H7 (cell line): Measurements from ENCODE around the gene ZDHHC1. TPM values are rescaled to one million over a fixed set of nuclear protein-coding genes. Genes with fewer than 3 reads are reported as not detected.
A peak's percentile ranks its signal among the peaks of the same experiment; 100 is the strongest.
"Not testable (repeated sequence)": the region's sequence is repeated elsewhere in the genome, so short reads cannot be mapped to it uniquely, and the experiment has no call there.

Experiments used
- DNase-seq: peaks from one replicate; pipeline ENCODE4 v3.0.0; 2012
- H3K27me3 ChIP-seq: 2 replicates; pipeline ENCODE4 v1.6.0; 2011; ENCODE audit warnings: mild to moderate bottlenecking, low read length; ENCODE audit not compliant: control insufficient read depth, insufficient read depth
- H3K36me3 ChIP-seq: replicated peaks from 2 replicates; pipeline ENCODE4 v1.5.1; 2011; ENCODE audit warnings: low read length; ENCODE audit not compliant: control insufficient read depth, insufficient read depth
- H3K4me3 ChIP-seq: 2 replicates; pipeline ENCODE4 v1.5.1; 2011; ENCODE audit warnings: low read depth, mild to moderate bottlenecking, control low read depth, low read length, moderate library complexity; ENCODE audit not compliant: insufficient read depth
- total RNA-seq: library from RNA; depleted of rRNA; stranded (reverse); fragments of >200 nt; shearing (Covaris generic); gene quantifications from 2 replicates; pipeline ENCODE4 v1.2.3, GENCODE V29; 2014

The ZDHHC1 gene
- total RNA-seq, 1 experiment from 2014 or later, result 8.0 TPM

DNA sequence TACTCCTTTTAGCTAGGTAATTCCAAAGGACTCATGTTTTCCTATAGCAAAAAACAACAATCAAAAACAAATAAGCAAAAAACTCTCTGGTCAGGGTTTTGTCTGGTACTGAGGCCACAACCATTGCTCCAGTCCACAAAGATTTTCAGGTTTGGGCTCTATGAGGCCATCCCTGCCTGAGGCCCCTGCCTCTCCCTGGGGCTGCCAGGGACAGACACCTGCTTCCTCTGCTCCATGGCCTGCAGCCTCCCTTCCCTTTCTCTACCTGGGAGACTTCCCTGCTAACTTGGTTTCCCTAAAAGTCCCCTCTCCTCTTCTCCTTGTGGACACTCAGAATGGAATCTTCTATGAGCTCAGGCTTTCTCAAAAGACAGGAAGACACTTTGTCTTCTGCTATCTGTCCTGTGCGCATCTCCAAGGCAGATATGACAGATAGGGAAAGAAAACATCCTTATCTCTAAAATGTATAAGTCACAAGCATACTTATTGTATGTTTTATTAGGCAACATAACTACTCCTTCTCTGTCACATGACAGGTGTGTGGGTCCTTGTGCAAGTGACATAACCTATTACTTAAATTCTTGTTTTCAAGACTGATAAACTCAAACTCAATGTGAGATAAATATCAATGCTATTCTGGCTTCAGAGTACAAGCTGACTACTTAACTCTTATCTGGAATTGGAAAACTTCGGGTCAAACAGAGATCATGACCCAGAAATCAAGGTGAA is 1.2 kb upstream of the ZDHHC1 start:
- Histone ChIP-seq H3K36me3 (no peaks in the 10 kb centered on the region), H3K4me3 (no peak overlapping the region), H3K27me3 (no peaks in the 10 kb centered on the region)
- no peak for DNase-seq

DNA sequence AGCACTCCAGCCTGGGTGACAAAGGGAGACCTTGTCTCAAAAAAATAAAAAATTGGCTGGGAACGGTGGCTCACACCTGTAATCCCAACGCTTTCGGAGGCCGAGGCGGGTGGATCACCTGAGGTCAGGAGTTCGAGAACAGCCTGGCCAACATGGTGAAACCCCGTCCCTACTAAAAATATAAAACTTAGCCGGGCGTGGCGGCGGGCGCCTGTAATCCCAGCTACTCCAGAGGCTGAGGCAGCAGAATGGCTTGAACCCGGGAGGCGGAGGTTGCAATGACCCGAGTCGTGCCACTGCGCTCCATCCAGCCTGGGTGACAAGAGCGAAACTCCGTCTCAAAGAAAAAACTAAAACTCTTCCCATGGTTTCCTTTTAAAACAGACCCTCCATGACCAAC is 856 bp downstream of the ZDHHC1 start:
- not testable (repeated sequence) for H3K36me3 ChIP-seq, H3K27me3 ChIP-seq, DNase-seq
- peak overlapping the region; percentile 81 for H3K4me3 ChIP-seq

GRCh38 chr16:67413978-67414911 is 2.0 kb downstream of the ZDHHC1 start:
- H3K27me3 ChIP-seq, result no peaks in the 10 kb centered on the region
- DNase-seq, result no peak
- H3K4me3 ChIP-seq, result no peak overlapping the region
- H3K36me3 ChIP-seq, result no peaks in the 10 kb centered on the region

DNA sequence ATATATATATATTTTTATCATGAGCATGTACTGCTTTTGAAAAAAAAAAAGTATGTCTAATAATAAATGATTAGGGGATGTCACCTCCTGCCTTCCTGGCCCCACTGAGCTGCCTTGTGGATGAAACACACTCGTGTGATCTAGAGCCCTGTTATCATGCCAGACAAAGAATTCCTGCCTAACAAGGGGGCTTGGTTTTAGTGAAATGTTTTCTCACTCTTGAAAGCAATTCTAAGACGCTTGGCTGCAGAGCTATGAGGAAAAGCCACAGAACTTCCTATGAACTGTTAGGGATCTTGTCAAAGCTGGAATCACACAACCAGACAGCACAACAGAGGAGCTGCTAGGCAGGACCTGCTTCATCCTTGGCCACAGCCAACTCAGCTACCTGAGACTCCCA is 4.0 kb downstream of the ZDHHC1 start:
- H3K4me3 ChIP-seq, result no peak overlapping the region
- no peaks in the 10 kb centered on the region for H3K27me3 ChIP-seq
- DNase-seq, result no peak
- H3K36me3 ChIP-seq, result no peaks in the 10 kb centered on the region

DNA sequence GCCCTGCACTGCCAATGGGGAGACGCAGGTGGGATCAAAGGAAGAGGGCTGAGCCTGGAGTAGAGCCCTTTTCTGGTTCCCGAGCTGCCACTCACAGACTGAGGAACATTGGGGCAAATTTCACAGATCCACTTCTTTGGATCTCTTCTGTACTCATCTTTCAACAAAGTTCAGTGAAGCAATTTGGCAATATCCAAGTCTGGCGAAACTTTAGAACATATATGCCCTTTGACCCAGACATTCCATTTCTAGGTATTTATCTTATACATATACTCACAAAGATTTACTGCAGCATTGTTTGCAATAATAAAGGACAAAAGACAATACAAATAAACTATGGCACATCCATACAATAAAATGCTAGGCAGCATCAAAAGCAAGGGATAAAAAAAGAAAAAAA is 4.9 kb downstream of the ZDHHC1 start:
- Histone ChIP-seq H3K36me3 (no peaks in the 10 kb centered on the region), H3K27me3 (no peaks in the 10 kb centered on the region), H3K4me3 (no peak overlapping the region)
- no peak for DNase-seq

- DNase-seq, result no peak
- H3K4me3 ChIP-seq, result no peak overlapping the region
- H3K36me3 ChIP-seq, result no peaks in the 10 kb centered on the region
- H3K27me3 ChIP-seq, result no peaks in the 10 kb centered on the region
Measured at GRCh38 chr16:67409631-67410030, 6.6 kb downstream of the ZDHHC1 start.

DNA sequence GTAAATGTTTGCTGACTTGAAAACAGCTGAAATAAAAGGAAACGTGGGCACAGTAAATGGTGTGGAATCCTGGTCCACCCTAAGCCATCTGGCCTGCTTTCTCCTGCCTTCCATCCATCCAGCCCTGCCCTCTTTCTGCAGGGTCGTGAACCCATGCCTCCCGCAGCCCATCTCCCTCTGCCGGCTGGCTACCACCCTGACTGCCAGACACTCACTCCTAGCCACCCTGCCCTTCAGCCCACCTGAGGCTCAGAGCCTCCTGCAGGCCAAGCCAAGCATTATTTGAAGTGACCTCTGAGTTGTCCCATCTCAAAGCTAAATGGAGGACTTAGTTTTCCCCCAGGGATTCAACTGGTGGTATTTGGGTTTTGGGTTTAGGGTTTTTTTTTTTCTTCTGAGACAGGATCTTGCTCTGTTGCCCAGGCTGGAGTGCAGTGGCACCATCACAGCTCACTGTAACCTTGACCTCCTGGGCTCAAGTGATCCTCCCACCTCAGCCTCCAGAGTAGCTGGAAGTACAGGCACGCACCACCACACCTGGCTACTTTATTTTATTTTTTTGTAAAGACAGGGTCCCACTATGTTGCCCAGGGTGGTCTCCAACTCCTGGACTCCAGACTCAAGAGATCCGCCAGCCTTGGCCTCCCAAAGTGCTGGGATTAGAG is 8.4 kb downstream of the ZDHHC1 start:
- H3K4me3 ChIP-seq, result no peak overlapping the region
- peak; percentile 78 for DNase-seq
- no peaks in the 10 kb centered on the region for H3K27me3 ChIP-seq
- H3K36me3 ChIP-seq, result no peaks in the 10 kb centered on the region

DNA sequence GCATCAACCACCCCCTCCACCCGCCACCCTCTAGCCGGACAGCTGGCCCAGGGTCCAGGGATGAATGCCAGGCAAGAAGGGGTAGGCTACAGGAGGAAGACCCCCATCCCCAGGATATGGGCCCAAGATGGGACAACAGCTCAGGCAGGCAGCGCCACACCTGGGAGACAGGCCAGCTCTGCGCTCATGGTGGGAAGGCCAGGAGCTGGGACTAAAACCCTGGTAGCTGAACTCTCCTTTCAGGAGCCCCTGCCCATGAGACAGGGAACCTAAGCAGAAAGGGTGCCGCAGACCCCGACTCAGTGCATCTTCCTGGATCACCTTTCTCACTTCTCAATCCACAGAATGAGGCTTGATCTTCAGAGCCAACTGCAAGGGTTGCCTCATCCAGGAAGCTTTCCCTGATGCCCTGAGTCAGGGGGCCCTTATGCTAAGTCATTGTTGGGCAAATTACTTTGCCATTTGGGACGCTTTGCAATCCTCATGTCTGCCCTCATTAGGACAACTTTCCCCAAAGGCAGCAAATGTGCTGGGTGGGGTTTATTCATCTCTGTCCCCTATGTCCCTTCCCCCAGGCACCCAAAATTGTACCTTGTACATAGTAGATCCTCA is 9.0 kb downstream of the ZDHHC1 start:
- peak; percentile 52 for DNase-seq
- H3K4me3 ChIP-seq, result no peak overlapping the region
- H3K36me3 ChIP-seq, result no peaks in the 10 kb centered on the region
- peaks cover 1% of the 10 kb centered on the region for H3K27me3 ChIP-seq

DNA sequence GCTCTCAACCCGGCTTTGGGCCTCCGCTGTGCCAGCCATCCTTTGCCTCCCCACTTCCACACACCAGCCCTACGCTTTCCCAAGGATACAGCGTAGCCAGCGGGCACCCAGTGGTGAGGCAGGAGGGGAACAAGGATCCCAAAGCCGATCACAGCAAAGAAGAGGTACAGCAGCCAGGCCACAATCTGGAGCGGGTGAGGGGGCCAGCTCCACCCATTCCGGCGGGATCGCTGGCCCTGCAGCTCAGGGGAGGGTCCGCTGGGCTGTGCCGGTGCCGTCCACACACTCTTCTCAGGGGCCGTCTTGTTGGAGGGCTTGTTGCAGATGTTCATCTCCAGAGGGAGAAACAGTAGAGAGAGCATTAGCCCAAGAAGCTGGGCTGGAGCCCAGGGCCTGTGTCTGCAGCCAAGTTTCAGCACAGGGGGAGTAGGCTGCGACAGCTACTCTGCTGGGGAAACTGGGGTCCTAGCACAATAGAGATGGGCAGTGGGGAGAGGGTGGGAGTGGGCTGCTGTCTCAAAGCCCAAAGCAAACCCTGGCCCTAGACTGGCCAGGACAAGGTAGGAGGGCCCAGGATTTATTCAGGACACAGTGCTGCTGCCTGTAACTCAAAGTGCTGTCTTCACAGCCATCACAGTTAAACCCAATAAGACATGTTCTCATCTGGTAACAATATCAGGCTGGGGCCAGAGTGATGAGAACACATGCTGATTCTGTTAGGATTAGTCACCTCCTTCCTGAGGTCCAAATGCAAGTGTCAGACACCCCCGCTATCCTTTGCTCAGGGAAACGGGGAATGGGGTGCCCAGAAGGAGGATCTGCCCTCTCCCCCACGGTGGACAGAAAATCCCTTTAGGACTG is 9.9 kb downstream of the ZDHHC1 start:
- H3K36me3 ChIP-seq, result no peaks in the 10 kb centered on the region
- H3K4me3 ChIP-seq, result no peak overlapping the region
- H3K27me3 ChIP-seq, result peaks cover 2% of the 10 kb centered on the region
- DNase-seq, result peak; percentile 55

DNA sequence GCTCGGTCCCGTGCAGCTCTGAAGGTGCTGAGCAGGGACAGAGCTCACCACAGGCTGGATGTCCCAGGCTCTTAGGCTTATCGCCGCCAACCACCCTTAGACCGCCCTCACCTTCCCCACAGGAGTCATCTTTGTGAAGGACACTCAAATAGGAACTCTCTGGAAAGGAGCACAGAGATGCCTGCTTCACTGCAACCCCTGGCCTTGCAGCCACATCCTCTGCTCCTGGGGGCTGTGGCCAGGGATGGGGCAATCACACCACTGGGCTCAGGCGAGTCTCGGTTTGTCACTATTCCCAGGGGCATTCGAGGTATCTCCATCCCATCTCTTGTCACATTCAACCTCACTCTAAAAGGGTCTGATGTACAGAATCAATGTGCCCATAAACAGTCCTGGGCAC is 10.9 kb downstream of the ZDHHC1 start:
- DNase-seq, result peak; percentile 39
- Histone ChIP-seq H3K36me3 (no peaks in the 10 kb centered on the region), H3K27me3 (peaks cover 2% of the 10 kb centered on the region), H3K4me3 (no peak overlapping the region)

DNA sequence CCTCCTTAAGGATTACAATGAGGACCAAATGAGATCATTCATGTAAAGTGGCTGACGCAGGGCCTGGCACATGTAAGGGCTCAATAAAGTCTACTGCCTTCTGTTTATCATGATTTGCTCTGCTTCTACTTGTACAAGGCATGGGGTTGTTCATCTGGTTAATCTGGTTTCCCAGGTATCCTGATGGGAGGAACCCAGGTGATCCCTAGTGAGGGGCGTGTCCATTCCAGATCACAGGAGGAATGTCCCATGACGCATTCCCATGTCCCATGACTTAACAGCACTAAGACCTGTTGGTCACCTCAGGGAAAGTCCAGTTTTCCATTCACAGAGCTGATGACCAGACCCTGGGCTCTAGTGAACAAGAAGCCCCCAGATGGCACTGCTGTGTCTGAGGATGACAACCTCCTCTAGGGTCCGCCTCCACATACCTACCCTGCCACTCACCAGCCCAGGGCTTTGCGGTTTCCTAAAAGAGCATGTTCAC is 11.5 kb downstream of the ZDHHC1 start:
- Histone ChIP-seq H3K4me3 (no peak overlapping the region), H3K27me3 (peaks cover 2% of the 10 kb centered on the region), H3K36me3 (no peaks in the 10 kb centered on the region)
- peak; percentile 61 for DNase-seq

DNA sequence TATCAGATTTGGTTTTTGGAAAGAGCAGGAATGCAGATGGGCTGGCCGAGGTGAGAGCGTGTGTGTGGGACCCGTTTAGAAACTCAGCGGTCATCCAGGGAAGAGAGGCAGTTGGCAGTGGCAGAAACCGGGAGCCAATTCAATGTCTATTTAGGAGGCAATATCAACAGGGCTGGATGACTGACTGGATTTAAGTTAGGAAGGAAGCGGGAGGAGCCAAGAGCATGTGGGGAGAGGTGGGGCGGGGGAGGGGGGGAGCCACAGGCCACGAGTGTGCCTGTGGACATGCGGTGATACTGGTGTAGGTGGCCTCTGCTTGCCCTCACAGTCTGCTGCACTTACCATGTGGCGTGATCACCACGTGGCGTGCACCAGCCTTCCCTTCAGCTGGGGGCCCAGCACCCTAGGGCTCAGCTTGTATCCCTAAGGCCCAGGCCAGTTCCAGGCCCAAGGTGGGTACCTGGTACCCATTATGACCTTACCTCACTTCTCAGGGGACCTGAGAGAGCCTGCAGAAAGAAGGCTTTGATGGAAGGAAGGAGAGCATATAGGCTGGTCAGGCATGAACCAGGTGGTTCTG is 12.2 kb downstream of the ZDHHC1 start:
- Histone ChIP-seq H3K27me3 (peaks cover 2% of the 10 kb centered on the region), H3K4me3 (no peak overlapping the region), H3K36me3 (no peaks in the 10 kb centered on the region)
- DNase-seq, result peak; percentile 47

DNA sequence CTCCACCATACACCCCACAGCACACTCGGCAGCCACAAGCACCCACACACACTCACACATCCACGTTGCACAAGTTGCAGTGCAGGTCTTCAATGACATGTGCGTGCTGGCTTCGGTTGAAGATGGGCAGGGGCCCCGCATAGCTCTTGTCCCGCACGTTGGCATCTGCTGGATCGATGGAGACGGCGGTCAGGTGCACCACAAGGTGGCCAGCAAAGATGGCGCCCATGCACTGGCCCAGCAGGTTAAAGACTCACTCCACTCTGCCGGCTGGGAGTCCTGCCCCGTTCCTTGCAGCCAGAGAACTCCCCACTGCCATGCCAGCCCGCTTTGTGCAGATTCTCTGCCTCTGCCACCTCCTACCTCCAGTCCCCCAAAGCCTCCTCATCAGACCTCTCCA is 15.4 kb downstream of the ZDHHC1 start:
- Histone ChIP-seq H3K36me3 (no peaks in the 10 kb centered on the region), H3K27me3 (peaks cover 5% of the 10 kb centered on the region), H3K4me3 (no peak overlapping the region)
- DNase-seq, result peak; percentile 42
